SJCRH30 (cell line): Measurements from ENCODE around the gene SYTL2. TPM values are rescaled to one million over a fixed set of nuclear protein-coding genes. Genes with fewer than 3 reads are reported as not detected.
A peak's percentile ranks its signal among the peaks of the same experiment; 100 is the strongest.

ENCODE experiments used
- DNase-seq, 2 experiments: peaks; one replicate each; pipeline ENCODE4 v3.0.0-alpha.2; 2015 to 2020
- H3K27ac ChIP-seq: fragments of 250-450 bp; sonication (Bioruptor Pico); 2 replicates; pipeline ENCODE4 v1.5.1; 2020; ENCODE audit warnings: mild to moderate bottlenecking, moderate library complexity
- H3K27me3 ChIP-seq: fragments of 250-450 bp; sonication (Bioruptor Pico); 2 replicates; pipeline ENCODE4 v1.5.1; 2020; ENCODE audit warnings: mild to moderate bottlenecking, moderate library complexity
- H3K36me3 ChIP-seq: fragments of 250-450 bp; sonication (Bioruptor Pico); 2 replicates; pipeline ENCODE4 v1.5.1; 2020; ENCODE audit warnings: mild to moderate bottlenecking, moderate library complexity
- H3K4me1 ChIP-seq: fragments of 250-450 bp; sonication (Bioruptor Pico); 2 replicates; pipeline ENCODE4 v1.5.1; 2020; ENCODE audit warnings: mild to moderate bottlenecking, moderate library complexity
- H3K4me3 ChIP-seq: fragments of 250-450 bp; sonication (Bioruptor Pico); 2 replicates; pipeline ENCODE4 v1.5.1; 2020; ENCODE audit warnings: mild to moderate bottlenecking, moderate library complexity
- H3K9me3 ChIP-seq: fragments of 250-450 bp; sonication (Bioruptor Pico); replicated peaks from 2 replicates; pipeline ENCODE4 v1.5.1; 2020; ENCODE audit warnings: mild to moderate bottlenecking, moderate library complexity
- total RNA-seq: library from RNA; depleted of rRNA; stranded (reverse); fragments of >200 nt; shearing (Covaris generic); gene quantifications from 2 replicates; pipeline ENCODE4 v1.2.3, GENCODE V29; 2014

The SYTL2 gene
- total RNA-seq, 1 experiment from 2014 or later = 137 TPM

DNA sequence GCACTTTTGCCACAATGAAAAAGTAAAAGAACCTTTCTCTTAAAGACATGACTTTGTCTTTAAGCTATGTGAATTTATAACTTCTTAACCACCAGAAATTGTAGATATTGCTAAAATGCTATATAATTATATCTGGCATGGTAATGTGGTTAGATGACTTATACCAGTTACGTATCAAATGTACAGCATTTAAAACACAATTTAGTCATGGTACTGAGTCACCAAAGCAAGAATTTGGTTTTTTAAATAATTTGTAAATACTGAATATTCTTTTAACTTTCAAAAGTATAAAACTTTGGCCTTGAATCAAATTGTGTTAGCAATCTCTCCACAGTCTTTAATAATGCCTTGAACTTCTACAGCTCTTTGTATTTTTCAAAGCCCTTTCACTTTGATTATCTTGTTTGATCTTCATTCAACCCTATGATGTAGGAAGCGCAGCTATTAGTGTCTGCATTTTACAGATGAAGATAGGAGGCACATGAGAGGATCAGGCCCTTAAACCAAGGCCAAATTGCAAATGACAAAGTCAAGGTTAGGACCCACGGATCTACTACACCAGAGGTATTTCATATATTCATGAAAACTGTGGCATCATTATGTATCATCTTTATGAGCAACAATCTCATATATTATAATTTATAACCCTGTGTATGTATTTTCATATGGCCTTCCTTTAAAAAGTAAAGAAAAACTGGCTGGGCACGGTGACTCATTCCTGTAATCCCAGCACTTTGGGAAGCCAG lies 4.4 kb upstream of the SYTL2 start:
- Histone ChIP-seq H3K4me3 (no peak overlapping the region), H3K36me3 (no peaks in the 10 kb centered on the region), H3K4me1 (peaks cover 27% of the 10 kb centered on the region), H3K27ac (peak overlapping the region; percentile 94), H3K27me3 (no peaks in the 10 kb centered on the region), H3K9me3 (no peaks in the 10 kb centered on the region)
- DNase-seq = peak; percentile 51 to 80

DNA sequence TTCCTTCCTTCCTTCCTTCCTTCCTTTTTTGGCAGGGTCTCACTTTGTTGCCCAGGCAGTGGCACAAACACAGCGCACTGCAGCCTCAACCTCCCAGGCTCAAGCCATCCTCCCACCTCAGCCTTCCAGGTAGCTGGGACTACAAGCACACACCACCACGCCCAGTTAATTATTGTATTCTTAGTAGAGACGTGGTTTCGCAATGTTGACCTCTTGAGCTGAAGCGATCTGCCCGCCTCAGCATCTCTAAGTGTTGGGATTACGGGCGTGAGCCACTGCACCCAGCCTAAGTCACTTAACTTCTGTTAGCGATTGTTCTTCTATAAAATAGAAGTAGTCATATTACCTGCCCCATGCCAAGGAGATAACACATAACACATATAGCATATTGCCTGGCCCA lies 2.8 kb upstream of the SYTL2 start:
- Histone ChIP-seq H3K4me1 (peaks cover 42% of the 10 kb centered on the region), H3K27ac (no peak overlapping the region), H3K27me3 (no peaks in the 10 kb centered on the region), H3K4me3 (no peak overlapping the region), H3K9me3 (no peaks in the 10 kb centered on the region), H3K36me3 (no peaks in the 10 kb centered on the region)
- no peak for DNase-seq

DNA sequence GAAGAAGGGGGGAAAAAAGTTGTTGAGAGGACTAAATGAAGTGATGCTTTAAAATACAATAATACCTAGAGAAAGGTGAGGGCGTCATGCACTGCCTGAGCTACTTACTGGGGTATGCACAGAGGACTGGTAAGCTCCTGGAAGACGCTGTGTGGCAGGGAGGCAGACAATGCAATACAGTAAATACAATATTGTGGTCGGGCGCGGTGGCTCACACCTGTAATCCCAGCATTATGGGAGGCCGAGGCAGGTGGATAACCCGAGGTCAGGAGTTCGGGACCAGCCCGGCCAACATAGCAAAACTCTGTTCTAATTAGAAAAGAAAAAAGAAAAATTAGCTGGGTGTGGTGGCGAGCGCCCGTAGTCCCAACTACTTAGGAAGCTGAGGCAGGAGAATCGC lies 683 bp upstream of the SYTL2 start:
- peaks cover 46% of the 10 kb centered on the region for H3K4me1 ChIP-seq
- no peaks in the 10 kb centered on the region for H3K36me3 ChIP-seq
- H3K9me3 ChIP-seq = no peaks in the 10 kb centered on the region
- DNase-seq = no peak
- H3K27ac ChIP-seq = peak overlapping the region; percentile 42
- no peaks in the 10 kb centered on the region for H3K27me3 ChIP-seq
- H3K4me3 ChIP-seq = peak overlapping the region; percentile 70

DNA sequence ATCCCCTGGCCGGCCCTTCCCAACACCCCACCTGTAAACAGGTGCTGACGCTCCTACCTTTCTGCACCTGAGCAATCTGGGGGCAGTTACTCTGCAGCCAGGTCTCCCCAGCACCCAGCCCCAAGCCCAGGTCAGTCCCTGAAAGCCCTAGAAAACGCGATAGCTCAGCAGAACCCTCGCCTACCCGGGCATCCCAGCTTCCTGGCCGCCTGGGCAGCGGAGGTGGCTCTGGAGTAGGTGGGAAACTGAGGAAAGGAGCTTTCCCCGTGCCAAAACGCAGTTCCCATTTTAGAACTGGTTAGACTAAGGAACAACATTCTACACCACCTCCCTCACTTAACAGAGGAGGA lies 445 bp downstream of the SYTL2 start:
- no peak for DNase-seq
- Histone ChIP-seq H3K27me3 (no peaks in the 10 kb centered on the region), H3K27ac (peak overlapping the region; percentile 42), H3K4me1 (peaks cover 34% of the 10 kb centered on the region), H3K4me3 (peak overlapping the region; percentile 70), H3K9me3 (no peaks in the 10 kb centered on the region), H3K36me3 (no peaks in the 10 kb centered on the region)

DNA sequence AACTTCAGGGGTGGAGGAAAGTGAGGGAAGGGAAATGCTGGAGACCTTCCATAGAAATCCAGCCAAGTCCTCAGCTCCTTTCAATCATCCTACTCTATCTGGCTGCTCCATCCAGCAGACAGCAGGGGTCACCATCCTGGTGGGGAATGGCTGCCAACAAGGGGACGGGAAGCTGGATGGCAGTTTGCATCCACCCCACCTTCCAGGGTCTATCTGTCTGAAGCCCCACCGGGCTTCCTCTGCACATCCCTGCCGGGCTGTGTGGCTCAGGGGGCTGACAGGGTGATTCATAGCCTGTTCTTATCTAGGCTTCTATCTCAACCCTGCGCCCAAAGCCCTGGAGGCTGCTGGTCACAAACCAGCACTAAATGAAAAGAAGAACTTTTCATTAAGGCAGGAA lies 1.1 kb downstream of the SYTL2 start:
- peak overlapping the region; percentile 70 for H3K4me3 ChIP-seq
- peak; percentile 72 to 76 for DNase-seq
- H3K36me3 ChIP-seq = no peaks in the 10 kb centered on the region
- H3K4me1 ChIP-seq = peaks cover 28% of the 10 kb centered on the region
- no peaks in the 10 kb centered on the region for H3K27me3 ChIP-seq
- peak overlapping the region; percentile 42 for H3K27ac ChIP-seq
- no peaks in the 10 kb centered on the region for H3K9me3 ChIP-seq

DNA sequence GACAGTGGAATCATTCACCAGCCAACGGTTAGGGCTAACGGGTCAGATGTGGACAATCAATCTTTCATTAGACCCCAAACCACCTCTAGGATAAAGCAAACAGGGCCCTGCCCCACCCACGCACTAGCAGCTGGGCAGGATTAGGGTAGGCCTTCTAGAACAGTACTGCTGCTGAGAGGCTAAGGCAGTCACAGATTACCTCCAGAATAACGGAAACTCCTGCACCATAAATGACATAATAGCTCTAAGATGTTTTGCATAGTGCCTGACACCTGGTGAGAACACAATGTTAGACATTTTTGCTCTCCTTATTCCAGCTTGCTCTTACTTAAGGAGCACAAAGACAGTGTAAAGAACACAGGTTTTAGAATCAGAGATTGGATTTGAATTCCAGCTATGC lies 1.8 kb downstream of the SYTL2 start:
- Histone ChIP-seq H3K36me3 (no peaks in the 10 kb centered on the region), H3K9me3 (no peaks in the 10 kb centered on the region), H3K4me3 (peak overlapping the region; percentile 70), H3K27ac (peak overlapping the region; percentile 42), H3K4me1 (peaks cover 21% of the 10 kb centered on the region), H3K27me3 (no peaks in the 10 kb centered on the region)
- DNase-seq = peak; percentile 85 to 89

DNA sequence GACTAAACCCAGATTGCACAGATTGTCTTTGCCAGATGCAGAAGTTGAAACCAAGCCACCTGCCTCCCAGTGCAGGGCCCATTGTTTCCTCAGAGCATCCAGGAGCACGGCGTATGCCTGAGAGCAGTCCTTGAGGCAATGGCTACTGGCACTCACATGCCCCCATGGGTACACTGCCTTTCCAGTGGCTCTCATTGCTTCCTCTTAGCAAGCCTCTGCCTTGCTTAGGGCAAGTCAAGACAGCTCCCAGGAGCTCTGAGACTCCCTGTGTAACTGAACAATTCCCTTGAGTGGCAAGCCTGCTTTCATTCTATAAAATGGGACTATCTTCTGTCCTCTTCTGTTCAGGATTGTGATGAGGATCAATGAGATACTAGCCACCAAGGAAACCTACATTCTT lies 4.1 kb downstream of the SYTL2 start:
- DNase-seq = no peak
- Histone ChIP-seq H3K9me3 (no peaks in the 10 kb centered on the region), H3K4me1 (peaks cover 19% of the 10 kb centered on the region), H3K27me3 (no peaks in the 10 kb centered on the region), H3K27ac (no peak overlapping the region), H3K36me3 (no peaks in the 10 kb centered on the region; the same call in 1 of the 2 replicates), H3K4me3 (no peak overlapping the region)

DNA sequence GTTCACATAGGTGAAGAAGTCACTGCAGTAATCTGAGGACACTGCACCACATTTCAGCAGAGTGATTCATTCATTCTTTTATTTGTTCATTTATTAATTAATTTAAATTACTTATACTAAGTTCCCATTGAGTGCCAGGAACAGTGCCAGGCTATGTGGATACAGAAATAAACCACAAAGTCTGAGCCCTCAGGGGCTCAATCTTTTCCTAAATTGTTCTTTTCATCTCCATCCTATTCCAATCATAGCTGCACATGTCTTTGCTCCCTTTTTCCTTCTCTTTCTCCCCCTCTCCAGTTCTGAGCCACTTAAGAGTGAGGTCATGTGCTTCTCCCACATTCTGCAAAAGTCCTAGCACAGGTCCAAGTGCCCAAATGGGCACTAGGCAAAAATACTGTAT lies 4.9 kb downstream of the SYTL2 start:
- Histone ChIP-seq H3K9me3 (no peaks in the 10 kb centered on the region), H3K27me3 (no peaks in the 10 kb centered on the region), H3K27ac (no peak overlapping the region), H3K4me3 (no peak overlapping the region), H3K36me3 (no peaks in the 10 kb centered on the region; the same call in 1 of the 2 replicates), H3K4me1 (peaks cover 19% of the 10 kb centered on the region)
- DNase-seq = no peak

DNA sequence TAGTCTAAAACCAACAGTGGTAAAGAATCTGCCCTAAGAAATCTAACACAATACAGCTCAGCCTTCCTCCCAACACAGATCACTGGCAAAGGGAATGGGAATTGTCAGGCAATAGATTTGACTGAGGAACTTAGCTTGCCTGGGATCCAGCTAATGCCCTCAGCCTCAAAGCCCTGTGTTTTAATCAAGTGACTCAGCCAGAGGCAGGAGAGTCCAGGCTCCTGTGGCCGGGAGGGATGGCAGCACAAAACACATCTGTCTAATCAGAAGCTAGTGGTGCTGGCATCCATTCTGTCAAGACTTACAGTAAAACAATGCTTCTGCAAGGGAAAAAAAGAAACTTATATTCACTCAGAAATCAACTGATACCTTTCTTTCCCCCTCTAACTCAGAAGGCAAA lies 5.6 kb downstream of the SYTL2 start:
- Histone ChIP-seq H3K27me3 (no peaks in the 10 kb centered on the region), H3K9me3 (no peaks in the 10 kb centered on the region), H3K27ac (no peak overlapping the region), H3K4me1 (peaks cover 19% of the 10 kb centered on the region), H3K36me3 (no peaks in the 10 kb centered on the region; the same call in 1 of the 2 replicates), H3K4me3 (no peak overlapping the region)
- DNase-seq = no peak

DNA sequence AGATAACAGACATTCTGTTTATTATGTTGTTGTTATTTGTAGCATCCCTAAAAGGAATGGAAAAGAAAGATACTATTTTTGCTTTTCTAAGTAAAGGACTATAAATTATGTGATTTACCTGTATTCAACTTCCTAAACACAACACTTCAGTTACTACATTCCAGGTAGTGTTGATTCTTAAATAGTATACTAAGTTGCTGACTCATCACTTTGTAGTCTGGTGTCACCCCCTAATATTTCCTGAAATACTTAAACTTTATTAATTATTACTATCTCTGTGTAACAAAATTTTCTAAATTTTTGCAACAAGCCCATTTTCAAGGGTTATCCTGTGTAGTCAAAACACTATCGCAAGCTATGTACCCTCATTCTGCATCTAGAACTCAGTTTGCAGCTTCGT lies 7.0 kb downstream of the SYTL2 start:
- Histone ChIP-seq H3K27ac (no peak overlapping the region), H3K4me3 (no peak overlapping the region), H3K27me3 (no peaks in the 10 kb centered on the region), H3K36me3 (no peaks in the 10 kb centered on the region; the same call in 1 of the 2 replicates), H3K4me1 (peaks cover 6% of the 10 kb centered on the region), H3K9me3 (no peaks in the 10 kb centered on the region)
- DNase-seq = no peak

DNA sequence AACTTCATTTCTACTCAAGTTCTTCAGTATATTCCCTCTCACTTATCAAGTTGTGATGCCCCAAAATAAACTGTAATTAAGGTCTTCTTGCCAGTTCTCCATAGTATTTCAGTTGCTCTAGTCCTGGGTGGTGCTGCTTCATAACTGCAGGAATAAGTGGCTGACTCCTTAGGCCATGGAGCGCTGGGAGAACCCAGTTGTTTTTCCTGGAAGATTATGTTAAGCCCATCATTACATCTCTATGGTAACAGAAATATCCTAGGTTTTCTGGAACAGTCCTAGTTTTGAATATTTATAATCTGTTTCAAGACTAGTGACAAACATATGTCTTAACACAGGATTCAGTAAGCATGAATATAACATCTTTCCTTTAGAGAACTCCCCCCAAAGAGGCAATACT lies 7.6 kb downstream of the SYTL2 start:
- peaks cover 3% of the 10 kb centered on the region; the same call in 1 of the 2 replicates for H3K4me1 ChIP-seq
- no peak for DNase-seq
- H3K36me3 ChIP-seq = no peaks in the 10 kb centered on the region; the same call in 1 of the 2 replicates
- no peaks in the 10 kb centered on the region for H3K27me3 ChIP-seq
- H3K27ac ChIP-seq = no peak overlapping the region
- no peak overlapping the region for H3K4me3 ChIP-seq
- no peaks in the 10 kb centered on the region for H3K9me3 ChIP-seq

DNA sequence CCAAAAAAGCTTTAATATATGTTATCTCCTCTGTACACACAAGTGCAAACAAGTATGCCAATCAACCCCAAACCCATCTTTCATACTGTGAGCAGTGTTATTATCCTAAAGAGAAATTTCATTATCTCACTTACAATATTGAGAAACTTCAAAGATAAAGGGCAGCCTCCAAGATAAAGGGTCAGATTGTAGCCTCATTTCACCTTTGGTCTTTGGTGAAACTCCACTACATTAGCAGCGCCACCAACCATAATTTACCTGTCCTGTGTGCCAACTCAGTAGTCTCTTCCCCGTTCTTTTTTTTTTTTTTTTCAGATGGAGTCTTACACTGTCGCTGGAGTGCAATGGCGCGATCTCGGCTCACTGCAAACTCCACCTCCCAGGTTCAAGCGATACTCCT lies 9.4 kb downstream of the SYTL2 start:
- H3K27ac ChIP-seq = no peak overlapping the region
- peaks cover 3% of the 10 kb centered on the region; the same call in 1 of the 2 replicates for H3K4me1 ChIP-seq
- H3K27me3 ChIP-seq = no peaks in the 10 kb centered on the region
- no peaks in the 10 kb centered on the region; the same call in 1 of the 2 replicates for H3K36me3 ChIP-seq
- H3K4me3 ChIP-seq = no peak overlapping the region
- no peak for DNase-seq
- no peaks in the 10 kb centered on the region for H3K9me3 ChIP-seq

DNA sequence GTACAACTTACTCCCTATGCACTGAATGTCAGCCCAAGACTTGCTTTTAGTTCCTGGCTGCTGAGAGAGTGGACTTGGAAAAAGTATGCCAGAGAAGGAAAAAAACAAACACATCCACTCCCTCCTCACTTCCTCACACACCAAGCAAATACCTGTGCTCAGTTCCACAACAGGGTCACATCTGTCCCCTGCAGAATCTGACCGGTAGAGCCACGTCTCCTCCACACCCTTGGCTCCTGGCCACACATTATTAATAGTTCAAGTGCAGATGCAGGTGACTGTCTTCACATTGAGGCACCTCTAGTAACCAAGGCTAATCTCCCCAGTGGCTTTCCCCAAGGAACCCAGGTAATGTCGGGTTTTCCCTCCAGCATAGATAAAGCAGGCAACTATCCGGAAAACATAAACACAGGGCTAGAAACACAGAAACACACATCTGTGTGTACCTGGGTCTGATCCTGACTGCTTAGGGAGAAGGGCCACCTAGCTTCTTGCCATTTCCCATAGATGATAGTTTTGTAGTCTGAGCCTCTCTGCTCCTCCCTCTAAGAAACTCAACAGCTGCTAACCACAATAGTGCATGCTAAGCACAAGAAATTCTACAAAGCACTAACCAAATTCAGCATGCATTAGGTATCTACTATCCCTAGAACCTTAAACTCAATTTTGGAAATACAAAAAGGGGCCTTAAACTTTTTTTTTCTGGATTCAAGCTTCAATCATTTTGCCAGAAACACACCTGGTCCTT lies 10.2 kb downstream of the SYTL2 start:
- H3K27ac ChIP-seq = no peak overlapping the region
- H3K27me3 ChIP-seq = no peaks in the 10 kb centered on the region
- no peak overlapping the region for H3K4me3 ChIP-seq
- no peaks in the 10 kb centered on the region for H3K9me3 ChIP-seq
- H3K36me3 ChIP-seq = no peaks in the 10 kb centered on the region; the same call in 1 of the 2 replicates
- no peak for DNase-seq
- peaks cover 3% of the 10 kb centered on the region; the same call in 1 of the 2 replicates for H3K4me1 ChIP-seq

DNA sequence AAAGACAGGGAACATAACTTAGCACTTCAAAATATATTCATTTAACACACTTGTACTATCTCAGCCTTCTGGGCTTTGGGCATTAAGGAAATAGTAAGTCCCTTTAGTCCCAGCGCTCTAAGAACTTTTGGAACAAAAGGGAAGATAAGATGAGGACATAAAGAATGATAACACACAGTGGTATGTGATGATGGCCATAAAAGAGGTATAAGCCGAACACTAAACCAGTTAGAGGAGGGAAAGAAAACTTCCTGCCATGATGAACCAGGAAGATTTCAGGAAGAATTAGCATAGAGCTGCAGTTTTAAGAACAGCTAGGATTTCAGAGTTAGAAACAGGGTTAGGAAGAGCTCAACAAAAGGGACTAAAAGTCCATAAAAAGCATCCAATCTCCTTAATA lies 11.8 kb downstream of the SYTL2 start:
- Histone ChIP-seq H3K27me3 (no peaks in the 10 kb centered on the region), H3K4me3 (no peak overlapping the region), H3K27ac (no peak overlapping the region), H3K4me1 (peaks cover 3% of the 10 kb centered on the region; the same call in 1 of the 2 replicates), H3K36me3 (no peaks in the 10 kb centered on the region; the same call in 1 of the 2 replicates), H3K9me3 (0 out of 2 replicates have a peak, but pooled peaks cover 2% of the 10 kb centered on the region)
- DNase-seq = no peak

DNA sequence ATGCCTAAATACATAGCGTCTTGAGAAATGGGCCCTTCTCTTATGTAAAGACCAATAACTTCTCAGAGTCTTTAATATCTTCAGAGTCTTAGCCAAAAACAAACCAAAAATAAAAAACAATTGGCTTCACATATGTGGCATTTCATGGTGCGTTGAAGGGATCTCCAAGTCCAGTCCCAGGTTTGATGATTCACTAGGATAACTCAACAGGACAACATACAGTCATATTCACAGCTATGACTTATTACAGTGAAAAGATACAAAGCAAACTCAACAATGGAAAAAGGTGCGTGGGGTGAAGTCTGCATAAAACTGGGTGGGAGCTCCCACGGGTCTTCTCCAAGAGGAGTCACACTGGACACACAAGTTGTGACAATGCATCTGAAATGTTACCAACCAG lies 12.6 kb downstream of the SYTL2 start:
- Histone ChIP-seq H3K27me3 (no peaks in the 10 kb centered on the region), H3K36me3 (no peaks in the 10 kb centered on the region), H3K4me1 (peaks cover 10% of the 10 kb centered on the region), H3K27ac (no peak overlapping the region), H3K9me3 (0 out of 2 replicates have a peak, but pooled peaks cover 5% of the 10 kb centered on the region), H3K4me3 (no peak overlapping the region)
- DNase-seq = no peak
